ENCODE results near the gene RREB1. TPM values are rescaled to one million over a fixed set of nuclear protein-coding genes. Genes with fewer than 3 reads are reported as not detected.

Gene RREB1
- total RNA-seq, 1 donor from 2014 or later, result 67.7 TPM

- peaks cover 7% of the 10 kb centered on the region for H3K36me3 Mint-ChIP-seq (ENCODE audit: low read depth)
- H3K27ac Mint-ChIP-seq, result peak overlapping the region; percentile 48
- DNase-seq, result no peak
- no peak for ATAC-seq (ENCODE audit: low read depth)
- peak overlapping the region; percentile 29 for H3K4me3 Mint-ChIP-seq
- TF ChIP-seq CTCF (IDR thresholded peaks at IDR 0.05), result no peak
- H3K4me1 Mint-ChIP-seq, result peaks cover 82% of the 10 kb centered on the region
- CTCF ChIA-PET, result interaction anchor here (2.1 kb wide), 1 partner anchor 70 kb away, joined by 6 read pairs; no protein-coding TSS in a partner anchor
- POLR2A ChIA-PET, result no interaction called here
- intact Hi-C loops (cut with micrococcal nuclease), result no loop called here
- no peaks in the 10 kb centered on the region for H3K27me3 Mint-ChIP-seq
- no peaks in the 10 kb centered on the region for H3K9me3 Mint-ChIP-seq
Observed at GRCh38 chr6:7157752-7158616, 50.2 kb downstream of the RREB1 start.

GRCh38 chr6:7159790-7160525 is 52.2 kb downstream of the RREB1 start:
- no peaks in the 10 kb centered on the region for H3K27me3 Mint-ChIP-seq
- TF ChIP-seq CTCF (IDR thresholded peaks at IDR 0.05), result no peak
- intact Hi-C loops (cut with micrococcal nuclease), result no loop called here
- no peak overlapping the region for H3K27ac Mint-ChIP-seq
- no peak overlapping the region for H3K4me3 Mint-ChIP-seq
- ChIA-PET POLR2A (interaction anchor here (0.6 kb wide), 2 partner anchors 66 to 97 kb away, joined by 4 read pairs; no protein-coding TSS in a partner anchor), CTCF (no interaction called here)
- H3K36me3 Mint-ChIP-seq (ENCODE audit: low read depth), result peaks cover 17% of the 10 kb centered on the region
- H3K4me1 Mint-ChIP-seq, result peaks cover 80% of the 10 kb centered on the region
- ATAC-seq (ENCODE audit: low read depth), result no peak
- DNase-seq, result no peak
- no peaks in the 10 kb centered on the region for H3K9me3 Mint-ChIP-seq

- ChIA-PET POLR2A (no interaction called here), CTCF (no interaction called here)
- Mint-ChIP-seq H3K9me3 (no peaks in the 10 kb centered on the region), H3K27me3 (no peaks in the 10 kb centered on the region), H3K27ac (no peak overlapping the region), H3K36me3 (ENCODE audit: low read depth) (peaks cover 27% of the 10 kb centered on the region), H3K4me1 (peaks cover 80% of the 10 kb centered on the region), H3K4me3 (no peak overlapping the region)
- no peak for TF ChIP-seq CTCF (IDR thresholded peaks at IDR 0.05)
- no peak for ATAC-seq (ENCODE audit: low read depth)
- no peak for DNase-seq
- intact Hi-C loops (cut with micrococcal nuclease), result no loop called here
Observed at GRCh38 chr6:7161253-7161623, 53.5 kb downstream of the RREB1 start.

- no peaks in the 10 kb centered on the region for H3K9me3 Mint-ChIP-seq
- no peak for TF ChIP-seq CTCF (IDR thresholded peaks at IDR 0.05)
- ChIA-PET CTCF (interaction anchor here (0.6 kb wide), 1 partner anchor 18 kb away, joined by 3 read pairs; no protein-coding TSS in a partner anchor), POLR2A (no interaction called here)
- H3K4me3 Mint-ChIP-seq, result no peak overlapping the region
- ATAC-seq (ENCODE audit: low read depth) (no peak), DNase-seq (no peak)
- no peaks in the 10 kb centered on the region for H3K27me3 Mint-ChIP-seq
- H3K36me3 Mint-ChIP-seq (ENCODE audit: low read depth), result peaks cover 29% of the 10 kb centered on the region
- H3K4me1 Mint-ChIP-seq, result peaks cover 78% of the 10 kb centered on the region
- intact Hi-C loops (cut with micrococcal nuclease), result no loop called here
- no peak overlapping the region for H3K27ac Mint-ChIP-seq
Observed at GRCh38 chr6:7161845-7162244, 54.1 kb downstream of the RREB1 start.

- peaks cover 24% of the 10 kb centered on the region for H3K36me3 Mint-ChIP-seq (ENCODE audit: low read depth)
- DNase-seq, result no peak
- no peaks in the 10 kb centered on the region for H3K27me3 Mint-ChIP-seq
- CTCF ChIA-PET, result no interaction called here
- ATAC-seq (ENCODE audit: low read depth), result no peak
- POLR2A ChIA-PET, result no interaction called here
- peaks cover 73% of the 10 kb centered on the region for H3K4me1 Mint-ChIP-seq
- no peaks in the 10 kb centered on the region for H3K9me3 Mint-ChIP-seq
- no peak overlapping the region for H3K4me3 Mint-ChIP-seq
- intact Hi-C loops (cut with micrococcal nuclease), result no loop called here
- no peak for TF ChIP-seq CTCF (IDR thresholded peaks at IDR 0.05)
- H3K27ac Mint-ChIP-seq, result no peak overlapping the region
Observed at GRCh38 chr6:7163661-7164071, 55.9 kb downstream of the RREB1 start.
